Hindlimb muscle (tissue), 1 donor: ENCODE data around the gene KCTD13. TPM values are rescaled to one million over a fixed set of nuclear protein-coding genes. Genes with fewer than 3 reads are reported as not detected.
A peak's percentile ranks its signal among the peaks of the same experiment; 100 is the strongest.
"Not testable (repeated sequence)": the region's sequence is repeated elsewhere in the genome, so short reads cannot be mapped to it uniquely, and the experiment has no call there.

ENCODE experiments used
- DNase-seq: peaks from one replicate; pipeline ENCODE4 v3.0.0-alpha.2; 2013
- polyA plus RNA-seq: library from polyadenylated mRNA; unstranded; fragments of 120-200 nt; gene quantifications from one replicate; pipeline ENCODE4 v1.2.1, GENCODE V29; 2013; ENCODE audit not compliant: insufficient read length

KCTD13 gene
- polyA plus RNA-seq, 1 donor = 14.0 TPM

DNA sequence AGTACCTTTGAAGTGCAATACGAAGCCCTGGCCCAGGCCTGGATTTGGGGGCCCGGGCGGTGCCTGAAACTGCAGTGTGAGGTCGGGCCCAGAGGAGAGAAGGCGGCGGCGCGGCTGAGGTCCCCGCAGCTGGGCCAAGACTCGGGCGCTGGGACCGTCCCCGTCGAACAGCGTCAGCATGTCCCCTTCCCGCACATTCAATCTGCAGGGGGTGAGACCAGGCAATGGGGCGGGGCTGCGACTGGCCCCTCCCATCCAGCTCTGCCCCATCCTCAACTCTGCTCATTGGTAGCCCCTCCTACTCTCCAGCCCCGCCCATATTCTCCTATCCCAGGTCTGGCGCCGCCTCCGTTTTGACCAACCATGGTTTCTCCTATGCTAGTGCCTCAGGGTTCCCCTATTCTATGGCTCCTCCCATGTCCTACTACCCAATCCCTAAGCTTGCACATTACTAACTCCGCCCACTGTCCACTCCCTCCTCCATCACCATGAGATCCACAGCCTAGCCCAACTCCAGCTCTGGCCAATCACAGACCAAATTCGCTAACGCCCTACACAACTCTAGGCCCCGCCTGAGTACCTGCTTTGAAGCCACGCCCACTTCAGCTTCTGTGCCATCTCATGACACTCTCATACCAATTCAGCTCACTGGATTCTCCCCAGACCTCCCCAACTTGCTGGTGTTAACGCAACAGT, 48.6 kb downstream of the KCTD13 start:
- DNase-seq = no peak

DNA sequence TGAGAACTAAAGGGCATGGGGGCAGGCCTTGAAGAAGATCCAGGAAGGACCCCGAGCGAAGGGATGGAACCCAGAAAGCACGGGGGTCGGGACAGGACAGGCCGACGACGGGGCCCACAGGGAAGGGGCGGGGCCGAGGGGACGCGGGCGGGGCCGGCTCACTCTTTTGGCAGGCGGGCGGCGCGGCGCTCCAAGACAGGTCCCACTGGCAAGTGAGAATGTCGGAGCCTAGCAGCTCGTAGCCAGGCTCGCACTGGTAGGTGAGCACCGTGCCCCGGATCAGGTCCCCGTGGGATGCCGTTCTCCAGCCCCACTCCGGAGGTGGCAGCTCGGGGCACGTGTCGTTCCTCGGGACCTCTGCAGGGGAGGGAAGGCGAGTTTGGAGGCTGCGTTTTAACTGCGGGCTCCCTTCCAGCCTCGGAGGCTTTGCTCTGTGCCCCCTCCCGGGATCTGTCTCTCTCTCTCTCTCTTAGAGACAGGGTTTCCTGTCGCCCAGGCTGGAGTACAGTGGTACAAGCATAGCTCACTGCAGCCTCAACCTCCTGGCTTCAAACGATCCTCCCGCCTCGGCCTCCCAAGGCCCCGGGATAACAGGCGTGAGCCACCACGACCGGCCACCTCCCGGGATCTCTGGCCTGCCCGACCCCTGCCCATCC, 49.3 kb downstream of the KCTD13 start:
- no peak for DNase-seq

DNA sequence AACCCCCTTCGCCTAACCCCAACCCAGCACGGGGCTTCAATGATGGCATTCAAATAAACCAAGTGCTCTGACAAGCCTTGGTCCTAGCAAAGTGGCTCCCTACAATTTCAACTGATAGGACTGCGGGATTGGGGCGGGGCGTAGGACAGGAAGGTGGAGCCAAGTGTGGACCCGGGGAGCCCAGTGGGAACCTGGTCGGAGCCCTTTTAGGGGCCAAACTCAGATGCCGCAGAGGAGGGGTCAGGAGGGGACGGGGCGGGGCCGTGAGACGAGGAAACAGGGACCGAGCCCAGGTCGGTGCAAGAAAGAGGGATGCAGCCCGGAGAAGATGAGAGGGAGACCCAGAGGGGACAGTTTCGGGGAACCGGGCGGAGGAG, 49.8 kb downstream of the KCTD13 start:
- DNase-seq = no peak

DNA sequence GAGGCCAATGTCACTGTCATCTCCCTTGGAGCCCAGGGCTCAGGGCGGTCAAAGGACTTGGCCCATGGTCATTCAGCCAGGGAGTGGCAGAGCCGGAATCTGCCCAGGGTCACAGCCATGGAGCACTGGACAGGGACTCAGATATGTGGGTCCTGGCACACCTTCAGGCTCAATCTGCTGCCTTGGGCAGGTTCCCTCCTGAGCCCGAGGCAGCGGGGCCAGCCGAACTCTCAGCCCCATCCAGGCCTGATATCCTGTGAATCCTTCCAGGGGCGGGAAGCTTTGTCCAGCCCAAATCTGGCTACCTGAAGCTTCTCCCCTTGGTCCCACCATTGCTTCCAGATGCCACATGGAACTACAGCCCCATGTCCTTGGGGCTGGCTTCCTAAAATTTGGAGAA, 50.8 kb downstream of the KCTD13 start:
- no peak for DNase-seq

DNA sequence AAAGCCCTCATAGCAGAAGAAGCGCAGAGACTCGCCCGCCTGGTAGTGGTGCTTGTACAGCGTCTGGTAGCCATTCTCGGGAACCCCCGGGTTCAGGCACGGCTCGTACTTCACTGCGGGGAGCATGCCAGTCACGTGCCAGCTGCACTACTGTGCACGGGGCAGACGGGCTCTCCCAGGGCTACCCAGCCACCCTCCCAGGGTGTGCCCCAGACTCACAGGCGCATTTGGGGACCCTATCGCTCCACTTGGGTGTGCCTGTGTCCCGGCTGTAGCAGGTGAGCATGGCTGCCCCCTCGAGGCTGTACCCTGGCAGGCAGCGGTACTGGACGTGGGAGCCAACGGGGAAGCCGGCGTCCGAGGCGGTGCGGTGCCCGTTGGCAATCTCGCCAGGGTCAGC, 52.7 kb downstream of the KCTD13 start:
- no peak for DNase-seq

DNA sequence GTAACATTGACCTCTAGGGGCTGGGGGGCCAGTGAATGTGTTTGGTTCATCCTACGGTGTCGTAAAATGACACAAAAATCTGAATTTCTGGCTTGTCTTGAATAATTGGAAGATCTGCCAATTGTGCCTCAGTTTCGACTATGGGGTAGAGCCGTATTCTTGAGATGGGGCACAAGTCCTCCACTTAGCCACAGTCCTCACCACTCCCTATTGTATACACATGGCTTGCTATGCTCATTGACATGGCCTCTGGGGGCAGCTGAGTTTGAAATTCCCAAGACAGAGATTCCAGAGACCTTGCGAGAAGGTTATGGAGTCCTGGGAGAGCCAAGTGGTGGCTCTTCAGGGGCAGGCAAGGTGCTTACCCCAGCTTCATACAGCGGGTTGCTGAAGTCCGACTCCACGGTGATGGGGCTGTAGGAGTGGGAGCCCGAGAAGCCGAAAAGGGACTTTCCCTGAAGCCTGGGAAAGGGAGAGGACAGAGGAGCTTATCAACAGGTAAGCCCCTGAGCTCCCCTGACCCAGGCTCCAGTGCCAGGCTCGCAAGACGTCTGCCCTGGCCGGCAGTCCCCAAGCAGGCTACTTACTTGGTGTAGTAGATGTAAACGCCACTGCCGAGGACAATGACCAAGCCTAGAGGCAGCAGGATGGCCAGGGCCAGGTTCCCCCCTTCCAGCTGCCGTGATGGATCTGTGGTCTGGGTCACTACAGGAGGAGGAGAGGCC, 54.0 kb downstream of the KCTD13 start:
- DNase-seq = no peak

DNA sequence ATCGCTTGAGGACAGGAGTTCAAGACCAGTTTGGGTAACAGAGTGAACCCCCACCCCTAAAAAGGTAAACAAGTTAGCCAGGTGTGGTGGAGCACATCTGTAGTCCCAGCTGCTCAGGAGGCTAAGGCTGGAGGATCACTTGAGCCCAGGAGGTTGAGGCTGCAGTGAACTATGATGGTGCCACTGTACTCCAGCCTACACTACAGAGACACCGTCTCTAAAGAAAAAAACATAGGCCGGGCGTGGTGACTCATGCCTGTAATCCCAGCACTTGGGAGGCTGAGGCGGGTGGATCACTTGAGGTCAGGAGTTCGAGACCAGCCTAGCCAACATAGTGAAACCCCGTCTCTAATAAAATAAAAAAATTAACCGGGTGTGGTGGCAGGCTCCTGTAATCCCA, 57.0 kb downstream of the KCTD13 start:
- DNase-seq = not testable (repeated sequence)

DNA sequence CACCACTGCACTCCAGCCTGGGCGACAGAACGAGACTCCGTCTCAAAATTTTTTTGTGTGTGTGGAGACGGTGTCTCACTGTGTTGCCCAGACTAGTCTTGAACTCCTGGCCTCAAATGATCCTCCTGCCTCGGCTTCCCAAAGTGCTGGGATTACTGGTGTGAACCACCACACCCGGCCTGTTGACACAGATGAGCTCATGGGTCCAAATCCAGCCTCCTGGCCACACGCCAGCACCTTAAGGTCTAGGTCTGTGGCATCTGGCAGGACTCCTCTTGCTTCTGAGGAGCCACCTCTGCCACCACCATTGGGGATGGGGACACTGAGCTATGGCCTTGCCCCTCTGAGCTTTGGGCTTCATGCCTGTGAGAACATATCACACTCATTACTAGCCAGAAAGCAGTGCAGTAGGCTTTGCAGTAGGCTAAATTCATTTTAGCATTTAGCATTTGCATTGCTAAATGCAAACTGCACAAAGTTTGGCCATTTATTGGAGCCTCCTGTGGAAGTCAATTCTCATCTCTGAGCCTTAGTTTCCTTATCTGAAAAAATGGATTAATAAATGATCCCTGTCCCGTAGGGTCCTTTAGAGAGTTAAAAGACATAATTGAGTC, 57.5 kb downstream of the KCTD13 start:
- DNase-seq = no peak

DNA sequence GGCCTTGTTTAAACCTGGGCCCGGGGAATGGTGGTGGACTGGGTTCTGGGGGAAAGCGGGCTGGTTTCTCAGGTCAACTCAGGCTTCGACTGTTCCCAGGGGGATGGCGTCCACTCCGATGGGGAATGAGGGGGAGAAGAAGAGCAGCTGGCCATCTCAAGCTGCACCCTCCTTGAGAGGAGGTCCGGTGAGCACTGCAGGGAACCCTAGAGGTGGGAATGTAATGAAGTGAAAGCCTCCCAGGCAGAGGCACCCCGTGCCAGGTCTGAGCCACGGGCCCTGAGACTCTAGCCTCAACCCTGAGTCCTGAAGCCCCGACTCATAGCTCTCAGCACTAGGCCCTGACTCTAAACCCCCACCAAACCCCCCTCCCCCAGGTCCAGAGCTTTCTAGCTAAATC, 61.8 kb downstream of the KCTD13 start:
- no peak for DNase-seq

DNA sequence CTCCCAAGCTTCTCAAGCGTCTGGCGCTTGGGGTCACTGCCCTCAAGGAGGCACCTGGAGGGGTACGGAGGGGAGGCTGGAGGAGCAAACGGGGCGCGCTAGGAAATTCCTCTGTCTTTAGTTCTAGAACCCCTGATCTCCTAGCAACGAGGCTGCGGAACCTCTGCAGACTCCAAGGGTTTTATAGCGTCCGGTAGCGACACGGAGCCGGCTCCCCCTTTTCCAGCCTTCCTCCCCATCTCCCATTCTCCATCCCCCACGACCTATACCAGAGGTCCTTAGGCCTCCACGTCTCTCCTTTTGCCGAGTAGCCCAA, 62.4 kb downstream of the KCTD13 start:
- no peak for DNase-seq

DNA sequence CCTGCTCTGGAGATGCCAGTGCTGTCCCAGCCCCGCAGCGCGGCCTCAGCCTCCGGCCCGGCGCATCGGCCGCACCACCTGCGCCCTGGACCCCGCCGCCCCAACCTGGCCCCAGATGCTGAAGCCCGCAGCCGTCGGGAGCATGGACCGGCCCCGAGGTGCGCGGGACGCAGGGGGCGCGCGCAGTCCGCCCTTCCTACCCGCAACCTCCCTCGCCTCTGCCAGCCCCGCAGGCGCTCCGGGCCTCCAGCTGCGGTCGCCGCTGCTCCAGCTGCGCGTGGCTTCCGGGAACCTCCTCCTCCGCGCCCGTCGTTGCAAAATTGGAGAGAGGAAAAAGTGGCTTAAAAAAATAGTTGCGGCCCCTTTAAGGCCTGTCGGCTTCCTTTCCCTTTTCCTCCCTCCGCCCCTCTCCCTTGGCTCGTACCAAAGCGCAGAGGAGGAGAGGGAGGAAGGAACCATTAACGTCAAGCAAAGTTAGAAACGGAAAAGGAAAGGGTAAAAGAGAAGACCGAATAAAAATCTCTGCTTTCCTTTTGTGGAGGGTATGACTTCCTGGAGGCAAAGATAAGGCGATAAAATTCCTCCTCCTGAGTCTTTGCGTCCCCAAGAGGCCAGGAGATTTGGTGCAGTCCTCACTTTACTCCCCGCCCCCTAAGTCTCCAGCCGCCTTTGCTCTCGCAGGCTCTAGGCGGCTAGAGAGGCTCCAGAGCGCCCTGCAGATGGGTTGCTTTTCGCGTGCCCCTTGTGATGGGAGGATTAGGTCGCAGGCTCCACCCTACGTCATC, 63.0 kb downstream of the KCTD13 start, which contains the start of gene CDIPT:
Gene CDIPT, minus strand, starts transcription at position 343 of the 785 bp plus-strand sequence. CDS start 369 bp downstream, outside the sequence.
- DNase-seq = peak; percentile 95

DNA sequence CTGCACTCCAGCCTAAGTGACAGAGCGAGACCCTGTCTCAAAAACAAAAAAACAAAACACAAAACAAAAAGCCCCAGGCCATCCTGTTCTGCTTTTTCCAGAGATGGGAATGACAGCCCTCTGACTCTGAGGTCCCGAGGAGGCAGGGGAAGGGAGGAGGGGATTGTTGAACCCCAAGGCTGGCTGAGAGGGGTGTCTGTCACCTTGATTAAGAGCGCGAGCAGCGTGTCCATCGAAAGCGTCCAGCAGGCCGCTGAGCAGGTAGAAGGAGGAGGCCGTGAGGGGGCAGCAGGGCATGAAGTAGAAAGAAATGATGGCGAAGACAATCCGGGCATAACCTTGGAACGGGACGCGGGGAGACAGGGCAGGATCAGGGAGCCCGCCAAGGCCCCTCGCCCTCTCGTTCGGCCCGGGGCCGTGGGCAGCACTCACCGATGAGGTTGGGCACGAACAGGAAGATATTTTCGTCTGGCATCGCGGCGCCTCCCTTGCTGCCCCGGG, 63.6 kb downstream of the KCTD13 start:
- no peak for DNase-seq

DNA sequence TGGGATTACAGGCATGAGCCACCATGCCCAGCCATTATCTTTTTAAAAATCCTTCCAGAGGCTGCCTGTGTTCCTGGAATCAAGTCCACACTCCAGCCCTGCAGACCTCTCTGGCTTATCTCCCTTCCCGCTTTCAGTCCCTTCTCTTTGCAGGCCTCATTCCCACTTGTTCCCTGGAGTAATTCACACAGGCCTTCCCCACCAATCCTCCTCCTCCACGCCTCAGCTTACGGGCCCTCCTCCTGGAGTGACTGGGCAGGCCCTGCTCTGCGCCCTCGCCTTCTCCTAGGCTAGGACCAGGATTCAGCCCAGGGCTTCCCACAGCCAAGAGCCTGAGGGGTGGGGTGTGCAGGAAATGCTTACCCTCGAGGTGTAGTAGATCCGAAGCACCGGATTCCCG, 65.8 kb downstream of the KCTD13 start:
- no peak for DNase-seq

DNA sequence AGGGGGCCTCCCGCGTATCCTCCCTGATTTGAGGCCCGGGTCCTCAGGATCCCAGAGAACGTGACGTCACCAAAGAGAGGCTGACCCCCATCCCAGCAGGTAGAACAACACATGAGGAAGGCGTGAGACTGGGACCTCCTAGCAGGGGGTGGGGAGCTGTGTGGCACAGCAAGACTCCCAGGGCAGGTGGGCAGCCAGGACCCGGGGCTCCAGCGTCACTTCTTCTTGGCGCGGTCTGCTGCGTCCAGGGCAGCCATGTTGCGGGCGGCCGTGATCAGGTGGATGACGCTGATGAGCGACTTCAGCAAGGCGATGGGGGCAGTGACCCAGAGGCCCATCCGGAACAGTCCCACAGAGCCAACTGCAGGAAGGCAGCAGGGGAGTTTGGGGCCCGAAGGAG, 67.1 kb downstream of the KCTD13 start:
- no peak for DNase-seq

DNA sequence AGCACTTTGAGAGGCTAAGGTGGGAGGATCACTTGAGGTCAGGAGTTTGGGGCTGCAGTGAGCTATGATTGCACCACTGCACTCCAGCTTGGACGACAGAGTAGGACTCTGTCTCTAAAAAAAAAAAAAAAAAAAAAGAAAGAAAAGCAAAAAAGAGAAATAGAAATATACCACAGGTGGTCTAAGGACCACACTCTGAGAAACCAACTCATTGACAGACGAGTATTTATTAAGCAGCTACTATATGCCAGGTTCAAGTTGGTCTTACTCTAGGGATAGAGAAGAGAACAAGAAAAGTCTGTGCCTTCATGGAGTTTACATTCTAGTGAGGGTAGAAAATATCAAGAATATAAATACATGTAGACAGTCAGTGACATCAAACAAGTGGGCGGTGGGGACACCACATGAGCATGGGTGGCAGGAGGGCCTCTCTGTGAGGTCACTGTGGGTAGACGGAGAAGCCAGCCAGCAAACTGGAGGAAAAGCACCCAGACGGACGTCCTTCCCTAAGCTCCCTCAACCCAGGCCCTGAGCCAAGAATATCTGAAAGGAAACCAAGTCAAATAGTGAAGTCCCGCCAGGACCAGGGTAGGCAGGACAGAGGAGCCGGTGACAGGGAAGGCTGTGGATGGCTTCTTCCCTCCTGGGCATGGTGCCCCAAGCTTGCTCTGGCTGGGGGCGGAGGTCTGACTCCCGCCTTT, 67.7 kb downstream of the KCTD13 start:
- no peak for DNase-seq

DNA sequence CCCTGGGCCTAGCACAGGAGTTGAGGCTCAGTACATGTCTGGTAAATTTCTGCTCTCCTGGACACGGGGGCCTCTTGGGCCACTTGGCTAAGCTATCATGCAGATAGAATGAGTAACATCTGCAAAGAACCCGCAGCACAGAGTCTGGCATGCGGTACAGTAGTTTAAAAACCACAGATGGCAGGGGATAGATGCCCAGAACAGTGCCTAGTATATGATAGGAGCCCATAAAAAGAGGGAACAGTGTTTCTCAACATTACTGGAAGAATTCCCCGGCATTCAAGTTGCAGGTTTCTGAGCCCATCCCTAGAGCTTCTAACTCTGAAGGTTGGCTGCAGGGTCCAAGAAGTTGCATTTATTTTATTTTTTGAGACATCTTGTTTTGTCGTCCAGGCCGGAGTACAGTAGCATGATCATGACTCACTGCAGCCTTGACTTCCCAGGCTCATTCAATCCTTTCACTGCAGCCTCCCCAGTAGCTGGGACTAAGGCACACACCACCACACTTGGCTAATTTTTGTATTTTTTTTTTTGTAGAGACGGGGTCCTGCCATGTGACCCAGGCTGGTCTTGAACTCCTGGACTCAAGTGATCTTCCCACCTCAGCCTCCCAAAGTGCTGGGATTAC, 68.8 kb downstream of the KCTD13 start:
- DNase-seq = no peak

Other genes with a start within 250 kb of the KCTD13 start
- gene QPRT, start 247.0 kb downstream of the KCTD13 start, polyA plus RNA-seq = 80.1 TPM
- 0.43 TPM for gene C16orf54, start 180.2 kb downstream of the KCTD13 start, polyA plus RNA-seq
- gene ZG16, start 148.0 kb downstream of the KCTD13 start, polyA plus RNA-seq = not detected
- gene KIF22, start 135.5 kb downstream of the KCTD13 start, polyA plus RNA-seq = 31.7 TPM
- 270 TPM for gene MAZ, start 119.7 kb downstream of the KCTD13 start, polyA plus RNA-seq
- 13.3 TPM for gene PRRT2, start 114.0 kb downstream of the KCTD13 start, polyA plus RNA-seq
- gene PAGR1, start 110.1 kb downstream of the KCTD13 start, polyA plus RNA-seq = 27.8 TPM
- 26.5 TPM for gene MVP, start 105.8 kb downstream of the KCTD13 start, polyA plus RNA-seq
- 41.9 TPM for gene CDIPT, start 63.0 kb downstream of the KCTD13 start, polyA plus RNA-seq
- gene SEZ6L2, start 26.7 kb downstream of the KCTD13 start, polyA plus RNA-seq = 3.3 TPM
- 1.0 TPM for gene ASPHD1, start 25.7 kb downstream of the KCTD13 start, polyA plus RNA-seq
- 61.2 TPM for gene TMEM219, start 35.9 kb upstream of the KCTD13 start, polyA plus RNA-seq
- gene TAOK2, start 47.6 kb upstream of the KCTD13 start, polyA plus RNA-seq = 36.0 TPM
- 16.4 TPM for gene HIRIP3, start 69.4 kb upstream of the KCTD13 start, polyA plus RNA-seq
- gene INO80E, start 70.0 kb upstream of the KCTD13 start, polyA plus RNA-seq = 43.7 TPM
- 1.4 TPM for gene DOC2A, start 84.8 kb upstream of the KCTD13 start, polyA plus RNA-seq
- gene C16orf92, start 97.0 kb upstream of the KCTD13 start, polyA plus RNA-seq = not detected
- gene TLCD3B, start 105.0 kb upstream of the KCTD13 start, polyA plus RNA-seq = 1.6 TPM
- gene ALDOA, start 139.5 kb upstream of the KCTD13 start, polyA plus RNA-seq = 2,997 TPM
- gene PPP4C, start 149.8 kb upstream of the KCTD13 start, polyA plus RNA-seq = 64.3 TPM
- 0.77 TPM for gene TBX6, start 165.7 kb upstream of the KCTD13 start, polyA plus RNA-seq
- gene YPEL3, start 170.0 kb upstream of the KCTD13 start, polyA plus RNA-seq = 42.8 TPM
- 8.5 TPM for gene GDPD3, start 187.3 kb upstream of the KCTD13 start, polyA plus RNA-seq
- gene MAPK3, start 197.0 kb upstream of the KCTD13 start, polyA plus RNA-seq = 58.1 TPM